HepG2 (cell line): ENCODE results near the gene PARN. TPM values are rescaled to one million over a fixed set of nuclear protein-coding genes. Genes with fewer than 3 reads are reported as not detected.

Experiments
- ARNT ChIP-seq: fragments of 450-650 bp; IDR thresholded peaks from 2 replicates; pipeline ENCODE4 v1.6.1; 2017
- ASH2L ChIP-seq: fragments of 300-600, 200-600 bp; sonication (generic); IDR thresholded peaks from 2 replicates; pipeline ENCODE4 v1.7.0; 2017; ENCODE audit warnings: low read depth, mild to moderate bottlenecking, moderate library complexity, mixed read lengths, low read length; ENCODE audit not compliant: insufficient read length
- DMAP1 ChIP-seq: IDR thresholded peaks from 2 replicates; pipeline ENCODE4 v1.6.1; 2016
- IKZF4 ChIP-seq: sonication (generic); formaldehyde crosslinking; IDR thresholded peaks from 2 replicates; pipeline ENCODE4 v1.5.1; 2020; ENCODE audit warnings: borderline replicate concordance, mild to moderate bottlenecking, low read depth, missing genetic modification reagents; ENCODE audit errors: not compliant biosample characterization
- NR2C2 ChIP-seq: sonication (generic); formaldehyde crosslinking; IDR thresholded peaks from 2 replicates; pipeline ENCODE4 v1.4.0; 2020; ENCODE audit warnings: missing genetic modification reagents, mild to moderate bottlenecking, moderate library complexity, borderline replicate concordance
- SIN3A ChIP-seq: IDR thresholded peaks from 2 replicates; pipeline ENCODE4 v1.6.1; 2011; ENCODE audit warnings: low read depth, mild to moderate bottlenecking, control low read depth, low read length, borderline replicate concordance
- TSC22D2 ChIP-seq: sonication (generic); formaldehyde crosslinking; IDR thresholded peaks from 2 replicates; pipeline ENCODE4 v1.5.1; 2020; ENCODE audit warnings: missing genetic modification reagents, mild to moderate bottlenecking, borderline replicate concordance
- ZC3H4 ChIP-seq: sonication (generic); formaldehyde crosslinking; IDR thresholded peaks from 2 replicates; pipeline ENCODE4 v1.4.0; 2020; ENCODE audit warnings: missing genetic modification reagents, borderline replicate concordance
- ZNF282 ChIP-seq: fragments of 450-650 bp; IDR thresholded peaks from 2 replicates; pipeline ENCODE4 v1.6.1; 2018; ENCODE audit not compliant: partially characterized antibody
- ZNF530 ChIP-seq: sonication (generic); formaldehyde crosslinking; IDR thresholded peaks from 2 replicates; pipeline ENCODE4 v1.5.0; 2020; ENCODE audit warnings: low read depth, mild to moderate bottlenecking, missing genetic modification reagents
- polyA plus RNA-seq, 8 experiments: library from polyadenylated mRNA; depleted of rRNA in 3 of 8; stranded (reverse) in 7 of 8; unstranded in 1 of 8; fragments of >200 nt; fragmentation: Illumina TruSeq in 4 of 8; extraction: Trizol in 4 of 8; gene quantifications; 2 replicates each; pipeline versions ENCODE4 v1.2.1 to v1.2.3, GENCODE V29; 2011 to 2016; ENCODE audit warnings: low read depth in 4 of 8, missing spikeins in 1 of 8, mixed read lengths in 1 of 8; ENCODE audit not compliant: insufficient read depth in 1 of 8
- total RNA-seq, 5 experiments: library from RNA; depleted of rRNA; stranded (reverse); fragments of >200 nt; fragmentation: Illumina TruSeq; extraction: Trizol; gene quantifications; 2 replicates each; pipeline ENCODE4 v1.2.3, GENCODE V29; 2016; ENCODE audit warnings: low read depth in 1 of 5
- TF ChIP-seq, protein P1 (sequence below): IDR thresholded peaks from 2 replicates; pipeline ENCODE4 v1.4.0; 2020; ENCODE audit warnings: mild to moderate bottlenecking, missing genetic modification reagents
- TF ChIP-seq, protein P2 (sequence below): sonication (generic); formaldehyde crosslinking; IDR thresholded peaks from 2 replicates; pipeline ENCODE4 v1.5.0; 2020; ENCODE audit warnings: missing genetic modification reagents
- TF ChIP-seq, protein P3 (sequence below): sonication (generic); formaldehyde crosslinking; IDR thresholded peaks from 2 replicates; pipeline ENCODE4 v1.4.0; 2020; ENCODE audit warnings: missing genetic modification reagents, borderline replicate concordance
- TF ChIP-seq, protein P4 (sequence below): sonication (generic); formaldehyde crosslinking; IDR thresholded peaks from 2 replicates; pipeline ENCODE4 v1.5.1; 2020; ENCODE audit warnings: mild to moderate bottlenecking, missing genetic modification reagents, borderline replicate concordance

The PARN gene
- total and polyA plus RNA-seq, 2 of the 13 experiments (the other 11 are each of a cell fraction or from before 2014, with no cell fraction given): 13.3 to 47.6 TPM

DNA sequence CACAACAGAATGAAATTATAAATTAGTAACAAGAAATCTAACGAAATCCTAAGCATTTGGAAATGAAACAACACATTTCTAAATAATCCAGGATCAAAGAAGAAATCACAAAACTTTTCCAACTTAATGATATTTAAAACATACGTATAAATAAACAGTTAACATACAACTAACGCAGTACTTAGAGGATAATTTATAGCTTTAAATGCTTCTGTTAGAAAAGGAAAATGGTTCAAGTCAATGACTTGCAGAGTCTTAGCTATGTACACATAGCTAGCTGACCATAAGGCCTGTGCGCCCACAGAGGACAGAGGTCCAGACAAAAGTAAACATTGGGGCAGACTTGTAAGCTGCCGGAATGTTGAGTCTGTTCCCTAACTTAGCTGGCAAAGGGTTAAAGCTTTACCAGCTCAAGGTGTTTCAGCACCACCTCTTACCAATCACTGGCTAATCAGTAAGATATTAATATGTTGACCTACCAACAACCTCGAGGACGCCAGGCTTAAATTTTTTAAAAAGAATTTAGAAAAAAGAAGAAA lies 84.6 kb downstream of the PARN start (continued):
- TF ChIP-seq, protein P1, sequence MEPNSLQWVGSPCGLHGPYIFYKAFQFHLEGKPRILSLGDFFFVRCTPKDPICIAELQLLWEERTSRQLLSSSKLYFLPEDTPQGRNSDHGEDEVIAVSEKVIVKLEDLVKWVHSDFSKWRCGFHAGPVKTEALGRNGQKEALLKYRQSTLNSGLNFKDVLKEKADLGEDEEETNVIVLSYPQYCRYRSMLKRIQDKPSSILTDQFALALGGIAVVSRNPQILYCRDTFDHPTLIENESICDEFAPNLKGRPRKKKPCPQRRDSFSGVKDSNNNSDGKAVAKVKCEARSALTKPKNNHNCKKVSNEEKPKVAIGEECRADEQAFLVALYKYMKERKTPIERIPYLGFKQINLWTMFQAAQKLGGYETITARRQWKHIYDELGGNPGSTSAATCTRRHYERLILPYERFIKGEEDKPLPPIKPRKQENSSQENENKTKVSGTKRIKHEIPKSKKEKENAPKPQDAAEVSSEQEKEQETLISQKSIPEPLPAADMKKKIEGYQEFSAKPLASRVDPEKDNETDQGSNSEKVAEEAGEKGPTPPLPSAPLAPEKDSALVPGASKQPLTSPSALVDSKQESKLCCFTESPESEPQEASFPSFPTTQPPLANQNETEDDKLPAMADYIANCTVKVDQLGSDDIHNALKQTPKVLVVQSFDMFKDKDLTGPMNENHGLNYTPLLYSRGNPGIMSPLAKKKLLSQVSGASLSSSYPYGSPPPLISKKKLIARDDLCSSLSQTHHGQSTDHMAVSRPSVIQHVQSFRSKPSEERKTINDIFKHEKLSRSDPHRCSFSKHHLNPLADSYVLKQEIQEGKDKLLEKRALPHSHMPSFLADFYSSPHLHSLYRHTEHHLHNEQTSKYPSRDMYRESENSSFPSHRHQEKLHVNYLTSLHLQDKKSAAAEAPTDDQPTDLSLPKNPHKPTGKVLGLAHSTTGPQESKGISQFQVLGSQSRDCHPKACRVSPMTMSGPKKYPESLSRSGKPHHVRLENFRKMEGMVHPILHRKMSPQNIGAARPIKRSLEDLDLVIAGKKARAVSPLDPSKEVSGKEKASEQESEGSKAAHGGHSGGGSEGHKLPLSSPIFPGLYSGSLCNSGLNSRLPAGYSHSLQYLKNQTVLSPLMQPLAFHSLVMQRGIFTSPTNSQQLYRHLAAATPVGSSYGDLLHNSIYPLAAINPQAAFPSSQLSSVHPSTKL (CRISPR knock-in tag): peak; percentile 99
- TF ChIP-seq, protein P2, sequence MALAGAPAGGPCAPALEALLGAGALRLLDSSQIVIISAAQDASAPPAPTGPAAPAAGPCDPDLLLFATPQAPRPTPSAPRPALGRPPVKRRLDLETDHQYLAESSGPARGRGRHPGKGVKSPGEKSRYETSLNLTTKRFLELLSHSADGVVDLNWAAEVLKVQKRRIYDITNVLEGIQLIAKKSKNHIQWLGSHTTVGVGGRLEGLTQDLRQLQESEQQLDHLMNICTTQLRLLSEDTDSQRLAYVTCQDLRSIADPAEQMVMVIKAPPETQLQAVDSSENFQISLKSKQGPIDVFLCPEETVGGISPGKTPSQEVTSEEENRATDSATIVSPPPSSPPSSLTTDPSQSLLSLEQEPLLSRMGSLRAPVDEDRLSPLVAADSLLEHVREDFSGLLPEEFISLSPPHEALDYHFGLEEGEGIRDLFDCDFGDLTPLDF (CRISPR knock-in tag): no peak; the same call in 1 of the 2 replicates
- no peak for TF ChIP-seq ZNF282
- TF ChIP-seq, protein P3, sequence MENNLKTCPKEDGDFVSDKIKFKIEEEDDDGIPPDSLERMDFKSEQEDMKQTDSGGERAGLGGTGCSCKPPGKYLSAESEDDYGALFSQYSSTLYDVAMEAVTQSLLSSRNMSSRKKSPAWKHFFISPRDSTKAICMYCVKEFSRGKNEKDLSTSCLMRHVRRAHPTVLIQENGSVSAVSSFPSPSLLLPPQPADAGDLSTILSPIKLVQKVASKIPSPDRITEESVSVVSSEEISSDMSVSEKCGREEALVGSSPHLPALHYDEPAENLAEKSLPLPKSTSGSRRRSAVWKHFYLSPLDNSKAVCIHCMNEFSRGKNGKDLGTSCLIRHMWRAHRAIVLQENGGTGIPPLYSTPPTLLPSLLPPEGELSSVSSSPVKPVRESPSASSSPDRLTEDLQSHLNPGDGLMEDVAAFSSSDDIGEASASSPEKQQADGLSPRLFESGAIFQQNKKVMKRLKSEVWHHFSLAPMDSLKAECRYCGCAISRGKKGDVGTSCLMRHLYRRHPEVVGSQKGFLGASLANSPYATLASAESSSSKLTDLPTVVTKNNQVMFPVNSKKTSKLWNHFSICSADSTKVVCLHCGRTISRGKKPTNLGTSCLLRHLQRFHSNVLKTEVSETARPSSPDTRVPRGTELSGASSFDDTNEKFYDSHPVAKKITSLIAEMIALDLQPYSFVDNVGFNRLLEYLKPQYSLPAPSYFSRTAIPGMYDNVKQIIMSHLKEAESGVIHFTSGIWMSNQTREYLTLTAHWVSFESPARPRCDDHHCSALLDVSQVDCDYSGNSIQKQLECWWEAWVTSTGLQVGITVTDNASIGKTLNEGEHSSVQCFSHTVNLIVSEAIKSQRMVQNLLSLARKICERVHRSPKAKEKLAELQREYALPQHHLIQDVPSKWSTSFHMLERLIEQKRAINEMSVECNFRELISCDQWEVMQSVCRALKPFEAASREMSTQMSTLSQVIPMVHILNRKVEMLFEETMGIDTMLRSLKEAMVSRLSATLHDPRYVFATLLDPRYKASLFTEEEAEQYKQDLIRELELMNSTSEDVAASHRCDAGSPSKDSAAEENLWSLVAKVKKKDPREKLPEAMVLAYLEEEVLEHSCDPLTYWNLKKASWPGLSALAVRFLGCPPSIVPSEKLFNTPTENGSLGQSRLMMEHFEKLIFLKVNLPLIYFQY: peak; percentile 86; the same call in 1 of the 2 replicates
- TF ChIP-seq TSC22D2: peak; percentile 84; the same call in 1 of the 2 replicates
- TF ChIP-seq, protein P4, sequence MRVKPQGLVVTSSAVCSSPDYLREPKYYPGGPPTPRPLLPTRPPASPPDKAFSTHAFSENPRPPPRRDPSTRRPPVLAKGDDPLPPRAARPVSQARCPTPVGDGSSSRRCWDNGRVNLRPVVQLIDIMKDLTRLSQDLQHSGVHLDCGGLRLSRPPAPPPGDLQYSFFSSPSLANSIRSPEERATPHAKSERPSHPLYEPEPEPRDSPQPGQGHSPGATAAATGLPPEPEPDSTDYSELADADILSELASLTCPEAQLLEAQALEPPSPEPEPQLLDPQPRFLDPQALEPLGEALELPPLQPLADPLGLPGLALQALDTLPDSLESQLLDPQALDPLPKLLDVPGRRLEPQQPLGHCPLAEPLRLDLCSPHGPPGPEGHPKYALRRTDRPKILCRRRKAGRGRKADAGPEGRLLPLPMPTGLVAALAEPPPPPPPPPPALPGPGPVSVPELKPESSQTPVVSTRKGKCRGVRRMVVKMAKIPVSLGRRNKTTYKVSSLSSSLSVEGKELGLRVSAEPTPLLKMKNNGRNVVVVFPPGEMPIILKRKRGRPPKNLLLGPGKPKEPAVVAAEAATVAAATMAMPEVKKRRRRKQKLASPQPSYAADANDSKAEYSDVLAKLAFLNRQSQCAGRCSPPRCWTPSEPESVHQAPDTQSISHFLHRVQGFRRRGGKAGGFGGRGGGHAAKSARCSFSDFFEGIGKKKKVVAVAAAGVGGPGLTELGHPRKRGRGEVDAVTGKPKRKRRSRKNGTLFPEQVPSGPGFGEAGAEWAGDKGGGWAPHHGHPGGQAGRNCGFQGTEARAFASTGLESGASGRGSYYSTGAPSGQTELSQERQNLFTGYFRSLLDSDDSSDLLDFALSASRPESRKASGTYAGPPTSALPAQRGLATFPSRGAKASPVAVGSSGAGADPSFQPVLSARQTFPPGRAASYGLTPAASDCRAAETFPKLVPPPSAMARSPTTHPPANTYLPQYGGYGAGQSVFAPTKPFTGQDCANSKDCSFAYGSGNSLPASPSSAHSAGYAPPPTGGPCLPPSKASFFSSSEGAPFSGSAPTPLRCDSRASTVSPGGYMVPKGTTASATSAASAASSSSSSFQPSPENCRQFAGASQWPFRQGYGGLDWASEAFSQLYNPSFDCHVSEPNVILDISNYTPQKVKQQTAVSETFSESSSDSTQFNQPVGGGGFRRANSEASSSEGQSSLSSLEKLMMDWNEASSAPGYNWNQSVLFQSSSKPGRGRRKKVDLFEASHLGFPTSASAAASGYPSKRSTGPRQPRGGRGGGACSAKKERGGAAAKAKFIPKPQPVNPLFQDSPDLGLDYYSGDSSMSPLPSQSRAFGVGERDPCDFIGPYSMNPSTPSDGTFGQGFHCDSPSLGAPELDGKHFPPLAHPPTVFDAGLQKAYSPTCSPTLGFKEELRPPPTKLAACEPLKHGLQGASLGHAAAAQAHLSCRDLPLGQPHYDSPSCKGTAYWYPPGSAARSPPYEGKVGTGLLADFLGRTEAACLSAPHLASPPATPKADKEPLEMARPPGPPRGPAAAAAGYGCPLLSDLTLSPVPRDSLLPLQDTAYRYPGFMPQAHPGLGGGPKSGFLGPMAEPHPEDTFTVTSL: peak; percentile 98
- peak; percentile 62; the same call in 1 of the 2 replicates for TF ChIP-seq DMAP1 (CRISPR knock-in tag)
- peak; percentile 35; the same call in 1 of the 2 replicates for TF ChIP-seq NR2C2
- TF ChIP-seq ASH2L: peak; percentile 78
- no peak for TF ChIP-seq ARNT
- TF ChIP-seq IKZF4 (CRISPR knock-in tag): no peak
- no peak for TF ChIP-seq ZC3H4 (CRISPR knock-in tag)
- TF ChIP-seq SIN3A: peak; percentile 62; the same call in 1 of the 2 replicates
- no peak for TF ChIP-seq ZNF530 (CRISPR knock-in tag)
